ENCODE results near the gene VWA1.
"Not testable (repeated sequence)": the region's sequence is repeated elsewhere in the genome, so short reads cannot be mapped to it uniquely, and the experiment has no call there.

The VWA1 gene

DNA sequence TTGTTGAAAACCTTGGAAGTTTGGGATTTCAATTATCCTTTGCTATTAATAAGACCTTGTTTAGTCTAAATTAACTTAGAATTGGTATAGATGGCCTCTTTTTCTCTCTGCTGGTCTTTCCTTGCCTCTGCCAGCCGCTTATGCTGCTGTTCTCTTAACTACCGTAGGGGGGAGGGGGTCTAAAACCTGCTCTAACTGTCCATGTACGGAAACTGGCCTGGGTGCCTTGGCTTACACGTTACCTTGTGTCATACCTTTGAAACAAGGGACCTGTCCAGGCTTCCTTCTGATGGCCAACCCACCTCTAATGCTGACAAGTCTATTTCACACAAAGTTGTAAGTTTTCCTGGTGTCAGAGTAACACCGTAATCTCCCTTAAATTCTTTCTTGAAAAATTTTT, 18.1 kb upstream of the VWA1 start:
- H3K27me3 Mint-ChIP-seq, H3K4me1 Mint-ChIP-seq, H3K27ac Mint-ChIP-seq, H3K9me3 Mint-ChIP-seq, H3K36me3 Mint-ChIP-seq, H3K4me3 Mint-ChIP-seq: not testable (repeated sequence)

DNA sequence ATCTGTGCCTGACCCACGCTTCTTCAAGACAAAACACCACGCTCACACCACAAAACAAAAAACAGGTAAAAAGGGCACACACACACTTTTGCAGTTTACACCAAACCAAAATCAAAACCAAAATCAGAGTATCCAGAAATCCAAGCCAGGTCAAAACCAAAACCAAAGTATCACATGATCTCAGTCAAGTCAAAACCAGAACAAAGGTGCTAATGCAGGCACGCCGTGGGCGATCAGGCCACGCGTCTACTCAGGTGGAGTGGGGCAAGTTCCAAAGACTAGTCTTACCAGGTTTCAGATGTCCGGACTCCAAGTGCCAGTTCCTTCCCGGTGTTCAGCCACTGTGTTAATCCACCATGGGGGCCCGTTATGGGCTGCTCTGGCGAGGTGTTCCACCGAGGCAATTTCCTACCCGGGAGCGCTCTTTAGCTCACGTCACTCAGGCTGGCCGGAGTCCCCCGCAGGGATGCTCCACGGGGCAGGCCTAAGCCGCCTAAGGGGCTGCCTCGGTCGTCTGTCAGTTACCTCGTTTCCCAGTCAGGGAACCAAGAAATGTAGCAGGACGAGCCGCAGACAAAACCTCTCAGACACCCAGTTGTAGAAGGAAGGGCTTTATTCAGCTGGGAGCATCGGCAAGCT, 17.5 kb upstream of the VWA1 start:
- H3K4me3 Mint-ChIP-seq, H3K27me3 Mint-ChIP-seq, H3K36me3 Mint-ChIP-seq, H3K9me3 Mint-ChIP-seq, H3K27ac Mint-ChIP-seq, H3K4me1 Mint-ChIP-seq: not testable (repeated sequence)

DNA sequence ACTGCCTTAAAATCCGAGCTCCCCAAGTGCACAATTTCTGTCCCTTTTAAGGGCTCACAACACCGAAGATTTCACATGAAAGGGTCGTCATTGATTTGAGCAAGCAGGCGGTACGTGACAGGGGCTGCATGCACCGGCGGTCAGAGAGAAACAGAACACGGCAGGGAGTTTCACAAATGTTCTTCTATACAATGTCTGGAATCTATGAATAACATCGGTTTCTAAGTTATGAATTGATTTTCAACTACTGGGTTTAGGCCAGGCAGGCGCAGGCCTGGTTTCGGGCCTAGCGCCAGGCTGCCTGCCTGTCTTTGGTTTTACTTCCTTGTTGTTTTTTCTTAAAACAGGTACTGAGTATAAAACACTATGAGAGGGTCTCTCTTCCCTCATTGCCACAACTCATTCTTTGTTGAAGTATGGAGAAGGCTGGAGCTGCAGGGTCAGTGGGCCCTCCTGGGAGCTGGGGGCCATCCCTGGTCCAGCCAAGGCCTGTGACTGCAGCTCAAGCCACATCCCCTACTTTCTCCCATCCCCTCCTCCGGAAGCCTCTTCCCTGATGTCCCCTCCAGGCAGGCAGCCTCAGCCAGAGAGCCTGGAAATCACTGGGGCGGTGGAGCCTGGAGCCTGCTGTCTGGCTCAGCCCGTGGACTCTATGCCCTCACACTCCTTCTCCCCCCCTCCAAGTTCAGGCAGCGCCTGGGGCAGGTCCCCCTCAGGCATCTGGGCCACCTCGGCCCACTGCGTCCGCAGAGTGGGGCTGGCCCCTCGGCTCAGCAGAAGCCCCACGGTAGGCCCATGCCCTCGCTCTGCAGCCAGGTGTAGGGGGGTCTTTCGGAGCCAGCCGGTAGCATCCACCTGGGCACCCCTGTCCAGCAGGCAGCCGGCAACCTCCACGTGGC, 16.8 kb upstream of the VWA1 start:
- Mint-ChIP-seq H3K27me3 (peaks cover 3% of the 10 kb centered on the region), H3K36me3 (no peaks in the 10 kb centered on the region), H3K4me3 (peak overlapping the region; percentile 23), H3K27ac (no peak overlapping the region), H3K4me1 (no peaks in the 10 kb centered on the region), H3K9me3 (no peaks in the 10 kb centered on the region)

DNA sequence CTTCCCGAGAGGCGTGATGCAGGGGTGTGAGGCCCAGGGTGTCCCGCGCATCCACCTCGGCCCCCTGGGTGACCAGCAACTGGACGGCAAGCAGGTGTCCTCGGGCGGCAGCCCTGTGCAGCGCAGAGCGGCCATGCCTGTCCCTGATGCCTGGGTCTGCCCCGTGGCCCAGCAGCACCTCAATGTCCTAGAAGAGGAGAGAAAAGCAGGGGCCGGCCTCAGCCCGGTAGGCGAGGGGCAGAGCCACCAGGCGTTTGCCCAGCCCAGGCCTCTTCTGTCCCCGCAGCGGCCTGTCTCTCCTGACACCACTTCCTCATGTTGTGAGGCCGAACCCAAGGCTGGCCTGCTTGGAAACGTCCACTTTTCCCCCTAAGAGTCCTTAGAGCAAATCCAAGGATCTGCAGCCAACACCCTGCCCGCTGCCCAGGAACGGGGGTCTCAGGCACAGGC, 16.1 kb upstream of the VWA1 start:
- peaks cover 3% of the 10 kb centered on the region for H3K27me3 Mint-ChIP-seq
- H3K9me3 Mint-ChIP-seq, result no peaks in the 10 kb centered on the region
- no peak overlapping the region for H3K4me3 Mint-ChIP-seq
- H3K36me3 Mint-ChIP-seq, result no peaks in the 10 kb centered on the region
- no peaks in the 10 kb centered on the region for H3K4me1 Mint-ChIP-seq
- no peak overlapping the region for H3K27ac Mint-ChIP-seq

DNA sequence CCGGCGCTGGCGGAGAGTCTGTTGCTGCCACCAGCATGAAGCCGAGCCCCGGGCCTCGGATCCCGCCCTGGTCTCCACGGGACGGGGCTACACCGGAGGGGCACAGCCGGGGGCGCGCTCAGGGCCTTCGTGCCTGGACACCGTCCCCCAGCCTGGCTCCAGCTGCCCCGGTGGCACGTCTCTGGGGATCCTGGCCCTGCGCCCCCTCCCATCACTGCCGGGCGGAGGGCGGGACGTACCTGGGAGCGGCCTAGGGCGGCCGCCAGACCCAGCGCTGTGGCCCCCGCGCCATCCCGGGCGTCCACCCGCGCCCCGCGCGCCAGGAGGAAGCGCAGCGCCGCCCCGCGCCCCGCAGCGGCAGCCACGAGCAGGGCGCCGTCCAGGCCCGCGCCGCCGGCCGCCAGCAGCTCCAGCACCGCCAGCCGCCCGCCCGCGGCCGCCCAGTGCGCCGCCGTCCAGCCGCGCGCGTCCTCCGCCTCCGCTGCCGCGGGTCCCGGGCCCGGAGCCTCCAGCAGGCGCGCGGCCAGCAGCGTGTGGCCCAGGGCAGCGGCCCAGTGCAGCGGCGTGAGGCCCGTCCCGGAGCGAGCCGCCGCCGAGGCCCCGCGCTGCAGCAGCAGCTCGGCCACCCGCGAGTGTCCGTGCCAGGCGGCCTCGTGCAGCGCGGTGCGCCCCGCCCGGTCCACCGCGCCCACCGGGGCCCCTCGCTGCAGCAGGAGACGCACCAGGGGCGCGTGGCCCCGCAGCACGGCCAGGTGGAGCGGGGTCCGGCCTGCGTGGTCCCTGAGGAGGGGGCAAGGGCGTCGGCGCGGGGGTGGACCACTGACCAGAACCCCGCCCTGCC, 15.5 kb upstream of the VWA1 start:
- no peak overlapping the region for H3K4me3 Mint-ChIP-seq
- no peaks in the 10 kb centered on the region for H3K36me3 Mint-ChIP-seq
- no peaks in the 10 kb centered on the region for H3K9me3 Mint-ChIP-seq
- H3K4me1 Mint-ChIP-seq, result no peaks in the 10 kb centered on the region
- peaks cover 3% of the 10 kb centered on the region for H3K27me3 Mint-ChIP-seq
- no peak overlapping the region for H3K27ac Mint-ChIP-seq

DNA sequence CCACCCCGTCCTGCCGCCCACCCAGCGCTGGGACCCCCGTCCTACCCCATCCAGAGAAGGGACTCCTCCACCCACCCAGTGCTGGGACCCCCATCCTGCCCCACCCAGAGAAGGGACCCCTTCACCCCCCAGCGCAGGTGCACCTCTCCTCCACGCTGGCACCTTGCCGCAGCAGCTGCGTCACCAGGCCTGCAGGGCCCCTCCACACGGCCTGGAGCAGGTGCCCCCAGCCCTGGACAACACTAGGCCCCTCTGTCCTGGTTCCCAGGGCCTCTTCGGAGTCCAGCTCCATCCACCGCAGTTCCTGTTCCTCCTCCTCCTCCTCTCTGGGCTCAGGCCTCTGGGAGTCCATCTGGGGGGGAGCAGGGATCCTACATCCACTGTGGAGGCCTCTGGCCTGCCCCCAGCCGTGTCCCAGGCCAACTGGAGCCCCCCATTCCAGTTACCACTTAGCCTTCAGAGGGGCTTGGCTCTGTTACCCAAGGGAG, 14.8 kb upstream of the VWA1 start:
- Mint-ChIP-seq H3K9me3 (no peaks in the 10 kb centered on the region), H3K27ac (no peak overlapping the region), H3K36me3 (no peaks in the 10 kb centered on the region), H3K4me1 (no peaks in the 10 kb centered on the region), H3K4me3 (peak overlapping the region; percentile 47), H3K27me3 (peaks cover 3% of the 10 kb centered on the region)

DNA sequence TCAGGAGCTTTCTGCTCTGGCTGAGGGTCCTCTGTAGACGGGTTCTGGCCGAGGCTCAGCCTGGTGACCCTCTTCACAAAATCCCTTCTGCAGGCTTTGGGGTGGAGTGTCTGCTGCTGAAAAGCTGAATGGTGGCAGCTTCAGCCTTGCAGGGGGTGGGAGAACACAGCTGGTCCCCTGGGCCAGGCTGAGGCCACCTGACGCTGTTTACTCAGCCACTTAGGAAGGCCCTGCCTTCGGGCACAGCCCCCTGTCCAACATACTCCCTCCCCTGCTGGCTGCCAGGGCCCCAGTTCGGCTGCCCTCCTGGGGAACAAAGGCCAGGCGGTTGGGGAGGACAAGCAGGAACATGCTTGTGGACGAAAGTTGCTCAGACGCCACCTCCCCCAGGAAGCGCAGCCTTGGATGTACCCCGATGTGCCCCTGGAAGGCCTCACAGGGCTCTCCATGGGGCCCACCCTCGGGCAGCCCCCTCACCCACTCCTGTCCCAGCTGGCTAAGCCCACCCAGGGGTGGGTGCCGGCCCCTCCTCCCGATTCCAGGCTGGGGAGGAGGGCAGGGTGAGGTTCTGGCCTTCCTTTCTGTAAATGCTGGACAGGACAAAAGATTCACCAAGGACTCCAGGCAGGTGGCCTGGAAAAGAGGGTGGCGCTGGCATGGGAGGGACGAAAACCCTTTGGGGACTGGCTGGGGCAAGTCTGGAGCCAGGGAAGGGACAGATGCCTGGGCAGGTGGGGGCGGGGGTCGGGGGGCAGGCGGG, 14.2 kb upstream of the VWA1 start, which contains the start of gene ANKRD65:
ANKRD65 (minus strand) TSS at position 130 of the 760 bp plus-strand sequence. CDS start 271 bp downstream, outside the sequence.
- Mint-ChIP-seq H3K4me3 (peak within 1 kb of the TSS; percentile 47), H3K27me3 (peaks cover 3% of the 10 kb centered on the region), H3K4me1 (no peaks in the 10 kb centered on the region), H3K9me3 (no peaks in the 10 kb centered on the region), H3K27ac (no peak within 1 kb of the TSS), H3K36me3 (no peaks in the 10 kb centered on the region)

DNA sequence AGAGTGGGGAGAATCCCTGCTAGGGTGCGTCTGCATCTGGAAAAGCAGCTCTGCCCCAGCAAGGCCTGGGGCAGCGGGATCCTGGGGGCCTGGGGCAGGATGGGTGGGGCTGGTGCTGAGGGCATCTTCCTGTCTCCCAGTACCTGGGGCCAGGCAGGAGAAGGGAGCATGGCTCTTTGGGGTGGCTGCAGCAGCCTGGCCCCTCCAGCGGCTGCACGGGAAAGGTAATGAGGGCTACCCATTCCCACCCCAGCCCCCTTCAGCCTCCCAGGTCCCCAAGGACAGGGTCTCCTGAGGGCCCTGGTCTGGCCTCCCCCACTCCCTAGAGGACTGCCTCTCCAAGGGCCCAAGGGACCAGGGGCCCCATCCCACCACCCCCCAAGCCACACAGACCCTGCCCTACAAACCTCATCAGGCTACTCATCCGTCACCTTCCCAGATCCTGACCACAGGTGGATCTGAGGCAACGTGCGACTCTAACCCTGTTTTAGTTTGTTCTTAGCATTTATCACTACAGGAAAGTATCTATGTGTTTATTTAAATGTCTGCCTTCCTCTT, 13.5 kb upstream of the VWA1 start:
- H3K27me3 Mint-ChIP-seq, result peaks cover 3% of the 10 kb centered on the region
- no peaks in the 10 kb centered on the region for H3K9me3 Mint-ChIP-seq
- no peak overlapping the region for H3K4me3 Mint-ChIP-seq
- no peaks in the 10 kb centered on the region for H3K36me3 Mint-ChIP-seq
- H3K4me1 Mint-ChIP-seq, result no peaks in the 10 kb centered on the region
- H3K27ac Mint-ChIP-seq, result no peak overlapping the region

DNA sequence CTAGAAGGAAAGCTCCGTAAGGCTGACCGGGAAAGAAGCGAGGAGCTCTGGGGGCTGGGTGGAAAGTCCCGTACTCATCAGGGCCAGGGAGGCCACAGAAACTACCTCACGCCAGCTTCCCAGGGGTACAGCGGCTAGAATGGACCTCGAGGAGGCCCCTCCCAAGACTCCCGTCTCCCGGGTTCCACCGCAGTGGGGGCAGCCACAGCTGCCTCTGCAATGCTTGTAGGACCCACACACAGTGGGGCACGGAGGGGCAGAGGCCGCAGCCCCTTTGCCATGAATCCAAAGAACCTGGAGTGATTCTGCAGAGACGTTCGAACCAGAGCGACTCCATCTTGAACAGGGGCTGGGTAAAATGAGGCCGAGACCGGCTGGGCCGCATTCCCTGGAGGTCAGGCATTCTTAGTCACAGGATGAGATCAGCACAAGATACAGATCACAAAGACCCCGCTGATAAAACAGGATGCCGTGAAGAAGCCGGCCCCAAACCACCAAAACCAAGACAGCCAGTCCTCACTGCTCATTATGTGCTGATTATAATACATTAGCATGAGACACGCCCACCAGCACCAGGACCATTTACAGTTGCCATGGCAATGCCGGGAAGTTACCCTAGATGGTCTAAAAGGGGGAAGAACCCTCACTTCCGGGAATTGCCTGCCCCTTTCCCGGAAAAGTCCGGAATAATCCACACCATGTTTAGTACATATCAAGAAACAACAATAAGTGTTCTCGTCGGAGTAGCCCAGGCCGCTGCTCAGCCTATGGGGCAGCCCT, 12.8 kb upstream of the VWA1 start:
- Mint-ChIP-seq H3K27me3 (peaks cover 3% of the 10 kb centered on the region), H3K27ac (no peak overlapping the region), H3K4me1 (no peaks in the 10 kb centered on the region), H3K4me3 (no peak overlapping the region), H3K9me3 (no peaks in the 10 kb centered on the region), H3K36me3 (no peaks in the 10 kb centered on the region)

DNA sequence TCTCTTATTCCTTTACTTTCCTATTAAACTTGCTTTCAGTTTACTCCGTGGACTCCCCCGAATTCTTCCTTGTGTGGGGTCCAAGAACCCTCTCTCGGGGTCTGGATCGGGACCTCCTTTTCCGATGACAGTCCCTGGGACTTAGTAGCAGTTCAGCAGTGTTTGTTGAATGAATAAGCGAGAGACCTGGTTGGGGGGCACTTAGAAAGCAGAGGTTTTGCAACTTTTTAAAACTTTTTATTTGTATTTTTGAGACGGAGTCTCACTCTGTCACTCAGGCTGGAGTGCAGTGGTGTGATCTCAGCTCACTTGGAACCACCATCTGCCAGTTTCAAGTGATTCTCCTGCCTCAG, 12.3 kb upstream of the VWA1 start:
- no peak overlapping the region for H3K4me3 Mint-ChIP-seq
- no peaks in the 10 kb centered on the region for H3K36me3 Mint-ChIP-seq
- H3K9me3 Mint-ChIP-seq, result no peaks in the 10 kb centered on the region
- H3K4me1 Mint-ChIP-seq, result peaks cover under 1% of the 10 kb centered on the region
- H3K27ac Mint-ChIP-seq, result no peak overlapping the region
- H3K27me3 Mint-ChIP-seq, result peaks cover 4% of the 10 kb centered on the region

DNA sequence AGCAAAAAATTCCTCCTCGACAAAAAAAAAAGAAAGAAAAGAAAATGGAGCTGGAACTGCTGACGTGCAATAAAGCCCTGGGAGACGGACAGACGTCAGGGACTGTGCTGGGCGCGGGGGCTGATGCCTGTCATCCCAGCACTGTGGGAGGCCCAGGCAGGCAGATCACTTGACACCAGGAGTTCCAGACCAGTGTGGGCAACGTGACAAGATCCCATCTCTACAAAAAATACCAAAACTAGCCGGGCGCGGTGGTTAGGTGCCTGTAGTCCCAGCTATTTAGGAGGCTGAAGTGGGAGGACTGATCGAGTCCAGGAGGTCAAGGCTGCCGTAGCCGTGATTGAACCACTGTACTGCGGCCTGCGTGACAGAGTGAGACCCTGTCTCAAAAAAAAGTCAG, 10.8 kb upstream of the VWA1 start:
- H3K36me3 Mint-ChIP-seq, result no peaks in the 10 kb centered on the region
- no peaks in the 10 kb centered on the region for H3K9me3 Mint-ChIP-seq
- peak overlapping the region; percentile 59 for H3K27ac Mint-ChIP-seq
- H3K4me3 Mint-ChIP-seq, result no peak overlapping the region
- H3K27me3 Mint-ChIP-seq, result peaks cover 10% of the 10 kb centered on the region
- peaks cover 4% of the 10 kb centered on the region for H3K4me1 Mint-ChIP-seq

DNA sequence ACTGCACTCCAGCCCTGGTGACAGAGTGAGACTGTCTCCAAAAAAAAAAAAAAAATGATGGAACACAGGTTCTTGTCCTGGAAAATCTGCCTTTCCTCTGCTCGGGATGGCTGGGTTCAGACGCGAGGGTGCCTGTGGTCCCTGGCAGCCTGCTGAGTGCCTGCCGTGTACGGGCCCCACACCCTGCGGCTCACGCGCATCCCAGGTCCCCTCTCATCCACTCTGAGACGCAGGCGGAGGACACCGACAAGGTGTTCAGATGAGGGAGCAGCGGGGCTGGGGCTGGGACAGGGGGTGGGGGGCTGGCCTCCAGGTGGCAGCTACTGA, 10.1 kb upstream of the VWA1 start:
- Mint-ChIP-seq H3K4me1 (peaks cover 4% of the 10 kb centered on the region), H3K36me3 (no peaks in the 10 kb centered on the region), H3K4me3 (no peak overlapping the region), H3K27ac (no peak overlapping the region), H3K9me3 (no peaks in the 10 kb centered on the region), H3K27me3 (peaks cover 12% of the 10 kb centered on the region)

DNA sequence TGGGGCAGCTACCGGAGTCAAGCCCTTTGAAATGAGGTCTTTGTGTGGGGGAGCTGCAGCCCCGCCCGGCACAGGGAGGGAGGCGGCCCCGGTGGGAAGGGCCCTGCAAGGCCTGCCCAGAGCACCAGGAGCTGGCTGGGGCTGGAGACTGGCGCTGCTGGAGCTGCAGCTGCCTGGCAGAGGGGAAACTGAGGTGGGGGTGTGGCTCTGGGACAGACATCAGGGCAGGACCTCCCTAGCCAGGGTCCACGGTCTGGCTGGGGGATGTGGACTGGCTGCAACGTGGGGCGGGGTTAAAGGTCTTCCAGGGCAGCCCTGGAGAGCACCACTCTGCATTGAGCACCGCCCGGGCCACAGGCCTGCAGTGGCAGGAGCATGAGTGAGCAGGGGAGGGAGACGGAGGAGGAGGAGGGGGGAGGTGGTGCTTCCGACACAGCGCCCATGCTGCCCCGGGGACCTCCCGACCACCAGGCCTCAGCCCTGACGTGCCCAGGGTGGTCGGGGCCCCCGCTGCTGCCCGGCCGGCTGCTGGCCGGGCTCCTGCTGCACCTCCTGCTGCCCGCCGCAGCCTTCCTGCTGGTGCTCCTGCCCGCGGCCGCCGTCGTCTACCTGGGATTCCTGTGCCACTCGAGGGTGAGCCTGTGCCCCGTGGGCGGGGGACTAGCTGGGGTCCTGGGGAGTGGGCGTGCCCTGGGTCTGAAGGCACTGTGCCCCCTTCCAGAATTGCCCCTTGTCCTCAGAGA, 9.6 kb upstream of the VWA1 start:
- Mint-ChIP-seq H3K36me3 (no peaks in the 10 kb centered on the region), H3K27me3 (peaks cover 12% of the 10 kb centered on the region), H3K4me3 (no peak overlapping the region), H3K4me1 (peaks cover 4% of the 10 kb centered on the region), H3K27ac (no peak overlapping the region), H3K9me3 (no peaks in the 10 kb centered on the region)

Measured in activated naive CD4-positive, alpha-beta T cell treated with anti-CD3 and anti-CD28 coated beads, Interleukin-2, amount 50 U/mL, for 24 hours (primary cell).